SW480 (cell line): Measurements from ENCODE around the gene FOXO1.

Experiments used
- DNase-seq: peaks from one replicate; pipeline ENCODE4 v3.0.0-alpha.2; 2016; ENCODE audit warnings: low spot score

The FOXO1 gene

GRCh38 chr13:40508767-40509342 lies 157.6 kb downstream of the FOXO1 start:
- no peak for DNase-seq

DNA sequence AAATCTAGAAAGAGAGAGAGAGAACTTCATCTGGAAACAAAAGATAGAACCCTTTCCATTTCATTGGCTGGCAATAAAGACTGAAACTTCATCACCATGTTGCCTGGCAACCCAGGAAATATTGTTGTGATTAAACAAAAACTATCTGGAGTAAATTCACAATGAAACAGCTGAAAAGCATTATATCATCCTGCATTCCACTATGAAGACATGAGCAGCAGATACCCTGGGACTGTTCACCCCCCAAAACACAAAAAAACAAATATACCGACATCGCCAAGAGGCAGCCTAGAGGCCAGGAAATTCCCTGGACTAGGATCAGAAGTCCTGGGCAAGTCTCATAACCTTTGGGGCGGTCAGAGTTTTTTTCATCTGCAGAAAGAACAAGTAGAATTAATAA lies 158.3 kb downstream of the FOXO1 start:
- DNase-seq = no peak

DNA sequence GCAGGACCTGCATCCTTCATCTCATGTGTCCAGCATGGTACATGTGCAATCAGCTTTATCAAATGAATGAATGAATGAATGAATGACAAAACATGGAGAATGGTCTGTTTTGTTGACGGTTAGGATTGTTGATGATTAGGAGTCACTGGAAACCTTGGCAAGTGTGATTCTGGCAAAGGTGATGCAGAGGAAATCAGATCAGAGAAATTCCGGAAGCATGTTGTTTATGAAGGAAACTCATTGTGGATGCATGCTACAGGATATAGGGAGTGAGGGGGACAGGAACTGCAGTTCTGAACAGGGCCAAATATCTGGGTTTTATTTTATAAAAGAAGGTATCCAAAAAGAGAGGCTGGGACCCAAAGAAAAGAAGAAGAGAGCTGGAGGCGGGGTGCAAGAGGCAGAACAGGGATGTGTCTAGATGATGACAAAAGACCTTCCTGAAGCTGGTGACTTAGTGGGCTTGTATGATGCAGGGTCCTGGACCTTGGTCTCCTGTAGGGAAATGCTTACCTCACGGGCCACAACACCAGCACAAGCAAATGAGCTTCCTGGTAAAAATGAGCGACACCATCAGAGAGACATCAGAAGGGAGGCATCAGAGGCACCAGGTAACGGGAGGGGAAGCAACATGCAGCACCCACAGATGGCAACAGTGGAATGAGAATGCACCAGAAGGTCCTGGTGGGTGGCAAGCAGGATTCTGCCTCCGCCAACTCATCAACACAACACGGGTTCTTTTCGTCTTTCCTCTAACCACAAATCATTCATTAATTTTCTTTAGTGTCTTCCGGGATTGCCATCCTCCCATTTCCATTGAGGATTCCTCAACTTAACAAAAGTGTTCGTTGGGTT lies 159.6 kb downstream of the FOXO1 start:
- no peak for DNase-seq
